CD4-positive, alpha-beta memory T cell (primary cell): ENCODE data around the gene PSME2. TPM values are rescaled to one million over a fixed set of nuclear protein-coding genes. Genes with fewer than 3 reads are reported as not detected.

Source experiments
- CTCF ChIA-PET: fragments of 350-600 bp; sonication (Branson Sonifier 250); formaldehyde crosslinking; loops from one replicate; lab custom pipeline; 2021; ENCODE audit warnings: inconsistent platforms; ENCODE audit not compliant: partially characterized antibody; lab: Charles Lee
- POLR2A ChIA-PET: fragments of 350-600 bp; sonication (Branson Sonifier 250); formaldehyde crosslinking; loops from one replicate; lab custom pipeline; 2021; ENCODE audit not compliant: partially characterized antibody; lab: Charles Lee
- DNase-seq, 5 donors: peaks; one replicate each; pipeline versions ENCODE4 v3.0.0 to v3.0.0-alpha.2; 2020 to 2022; ENCODE audit warnings: mixed read lengths in 1 of 5
- H3K27ac ChIP-seq: one replicate; pipeline ENCODE4 v1.7.0; 2013; ENCODE audit warnings: low read depth, low read length
- H3K27me3 ChIP-seq: 2 replicates; pipeline ENCODE4 v1.7.0; 2013; ENCODE audit warnings: mild to moderate bottlenecking, low read length, moderate library complexity; ENCODE audit not compliant: insufficient read depth
- H3K36me3 ChIP-seq: 2 replicates; pipeline ENCODE4 v1.7.0; 2013; ENCODE audit warnings: mild to moderate bottlenecking, low read length, moderate library complexity; ENCODE audit not compliant: insufficient read depth
- H3K4me1 ChIP-seq: 2 replicates; pipeline ENCODE4 v1.7.0; 2013; ENCODE audit warnings: mild to moderate bottlenecking, low read length, moderate library complexity; ENCODE audit not compliant: insufficient read depth
- H3K4me3 ChIP-seq, 2 donors: one replicate each; pipeline ENCODE4 v1.7.0; 2013; ENCODE audit warnings: low read length in 2 of 2, mild to moderate bottlenecking in 1 of 2
- H3K9me3 ChIP-seq, 2 donors: one replicate each; pipeline ENCODE4 v1.7.0; 2013; ENCODE audit warnings: low read length in 2 of 2, control low read depth in 1 of 2; ENCODE audit not compliant: control insufficient read depth in 1 of 2
- H3K27ac Mint-ChIP-seq, 7 donors: one replicate each; pipeline ENCODE4 v1.8.0; 2020 to 2021; ENCODE audit warnings: mixed read lengths in 7 of 7, mild to moderate bottlenecking in 6 of 7, inconsistent platforms in 3 of 7, moderate library complexity in 3 of 7
- H3K27me3 Mint-ChIP-seq, 2 donors: one replicate each; pipeline ENCODE4 v1.8.0; 2020 to 2021; ENCODE audit warnings: mixed read lengths in 2 of 2
- H3K36me3 Mint-ChIP-seq, 2 donors: one replicate each; pipeline ENCODE4 v1.8.0; 2020 to 2021; ENCODE audit warnings: mixed read lengths in 2 of 2, inconsistent platforms in 1 of 2, mild to moderate bottlenecking in 1 of 2
- H3K4me1 Mint-ChIP-seq, 4 donors: one replicate each; pipeline ENCODE4 v1.8.0; 2020 to 2021; ENCODE audit warnings: mixed read lengths in 4 of 4, mild to moderate bottlenecking in 1 of 4
- H3K4me3 Mint-ChIP-seq, 8 donors: one replicate each; pipeline ENCODE4 v1.8.0; 2020 to 2021; ENCODE audit warnings: mixed read lengths in 8 of 8, mild to moderate bottlenecking in 7 of 8, moderate library complexity in 6 of 8, inconsistent platforms in 3 of 8
- H3K9me3 Mint-ChIP-seq, 8 donors: one replicate each; pipeline ENCODE4 v1.8.0; 2020 to 2021; ENCODE audit warnings: mixed read lengths in 8 of 8, mild to moderate bottlenecking in 5 of 8, inconsistent platforms in 3 of 8, moderate library complexity in 1 of 8
- intact Hi-C: fragments of 100-400 bp; cut with micrococcal nuclease; formaldehyde crosslinking; loops from one replicate; pipeline ENCODE4 v1.15.1; 2023
- polyA plus RNA-seq, 2 donors: library from polyadenylated mRNA; unstranded; fragments of 300-500 nt; fragmentation: Illumina TruSeq; gene quantifications; one replicate each; pipeline ENCODE4 v1.2.3, GENCODE V29; 2021
- total RNA-seq, 2 experiments: library from RNA; stranded (reverse); gene quantifications; one replicate each; pipeline ENCODE4 v1.2.3, GENCODE V29; 2021

The PSME2 gene
- total and polyA plus RNA-seq, 4 experiments from 2014 or later = 143 to 815 (median 331) TPM

GRCh38 chr14:24098229-24098926 is 48.0 kb downstream of the PSME2 start:
- intact Hi-C loops = loop anchor here (10.0 kb wide), 1 partner anchor 46 kb away; the partner anchor contains the start of genes EMC9, PSME2 and RNF31
- Mint-ChIP-seq H3K27ac (peak overlapping the region in 2 of 7 donors; percentile 47 to 48), H3K9me3 (no peaks in the 10 kb centered on the region), H3K36me3 (peaks cover 29 to 44% of the 10 kb centered on the region in 2 donors), H3K4me1 (peaks cover 16 to 29% (median 21%) of the 10 kb centered on the region in 4 donors), H3K4me3 (no peak overlapping the region), H3K27me3 (no peaks in the 10 kb centered on the region)
- Histone ChIP-seq H3K4me3 (no peak overlapping the region), H3K4me1 (peaks cover 19% of the 10 kb centered on the region), H3K9me3 (no peaks in the 10 kb centered on the region), H3K27me3 (no peaks in the 10 kb centered on the region), H3K36me3 (peaks cover 25% of the 10 kb centered on the region), H3K27ac (no peak overlapping the region)
- CTCF ChIA-PET = interaction anchor here (9.8 to 12.2 kb wide), 3 partner anchors 7 to 40 kb away, joined by 168 to 475 read pairs (median 412); partner anchors contain the start of gene CARMIL3
- POLR2A ChIA-PET = interaction anchor here (0.8 kb wide), 1 partner anchor 38 kb away, joined by 3 read pairs; the partner anchor contains the start of gene PSME1
- no peak for DNase-seq

DNA sequence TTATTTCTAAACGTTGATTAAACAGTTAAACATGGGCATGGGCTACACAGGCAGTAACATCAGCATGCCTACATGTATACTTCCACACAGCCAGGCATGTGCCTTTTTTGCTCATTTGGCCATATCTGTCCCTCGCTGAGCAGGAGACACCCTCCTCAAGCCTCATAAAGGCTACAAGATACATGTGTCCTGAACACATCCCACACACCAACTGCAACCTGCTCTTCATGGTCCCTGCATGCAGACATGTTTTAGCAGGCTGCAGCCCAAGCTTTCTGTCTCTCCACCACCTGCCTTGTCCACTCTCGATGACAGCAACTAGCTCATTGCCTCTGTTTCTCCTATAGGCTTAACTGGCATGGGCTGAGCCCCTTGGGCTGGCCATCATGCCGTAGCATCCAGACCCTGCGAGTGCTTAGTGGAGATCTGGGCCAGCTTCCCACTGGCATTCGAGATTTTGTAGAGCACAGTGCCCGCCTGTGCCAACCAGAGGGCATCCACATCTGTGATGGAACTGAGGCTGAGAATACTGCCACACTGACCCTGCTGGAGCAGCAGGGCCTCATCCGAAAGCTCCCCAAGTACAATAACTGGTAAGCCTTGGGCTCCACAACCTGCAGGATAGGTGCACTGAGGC is 49.7 kb downstream of the PSME2 start:
- no peaks in the 10 kb centered on the region for H3K9me3 Mint-ChIP-seq
- Histone ChIP-seq H3K36me3 (peaks cover 17% of the 10 kb centered on the region), H3K4me3 (no peak overlapping the region), H3K9me3 (no peaks in the 10 kb centered on the region), H3K4me1 (peaks cover 22% of the 10 kb centered on the region), H3K27me3 (no peaks in the 10 kb centered on the region), H3K27ac (no peak overlapping the region)
- CTCF ChIA-PET = interaction anchor here (1.1 to 12.2 kb wide), 5 partner anchors 9 to 237 kb away, joined by 3 to 475 read pairs (median 168); partner anchors contain the start of genes CARMIL3 and IRF9
- peaks cover 19 to 42% (median 26%) of the 10 kb centered on the region in 4 donors for H3K4me1 Mint-ChIP-seq
- peaks cover 17 to 35% of the 10 kb centered on the region in 2 donors for H3K36me3 Mint-ChIP-seq
- H3K27ac Mint-ChIP-seq = peak overlapping the region in 6 of 7 donors; percentile 29 to 84 (median 60)
- H3K4me3 Mint-ChIP-seq = peak overlapping the region in 7 of 8 donors; percentile 49 to 74 (median 70)
- POLR2A ChIA-PET = interaction anchor here (0.6 to 8.8 kb wide), 6 partner anchors 11 to 136 kb away, joined by 3 to 137 read pairs (median 42); partner anchors contain the start of genes CHMP4A, DCAF11, EMC9 and GMPR2
- DNase-seq = no peak
- H3K27me3 Mint-ChIP-seq = no peaks in the 10 kb centered on the region
- intact Hi-C loops = loop anchor here (10.0 kb wide), 1 partner anchor 48 kb away; the partner anchor contains the start of genes EMC9, PSME2 and RNF31

DNA sequence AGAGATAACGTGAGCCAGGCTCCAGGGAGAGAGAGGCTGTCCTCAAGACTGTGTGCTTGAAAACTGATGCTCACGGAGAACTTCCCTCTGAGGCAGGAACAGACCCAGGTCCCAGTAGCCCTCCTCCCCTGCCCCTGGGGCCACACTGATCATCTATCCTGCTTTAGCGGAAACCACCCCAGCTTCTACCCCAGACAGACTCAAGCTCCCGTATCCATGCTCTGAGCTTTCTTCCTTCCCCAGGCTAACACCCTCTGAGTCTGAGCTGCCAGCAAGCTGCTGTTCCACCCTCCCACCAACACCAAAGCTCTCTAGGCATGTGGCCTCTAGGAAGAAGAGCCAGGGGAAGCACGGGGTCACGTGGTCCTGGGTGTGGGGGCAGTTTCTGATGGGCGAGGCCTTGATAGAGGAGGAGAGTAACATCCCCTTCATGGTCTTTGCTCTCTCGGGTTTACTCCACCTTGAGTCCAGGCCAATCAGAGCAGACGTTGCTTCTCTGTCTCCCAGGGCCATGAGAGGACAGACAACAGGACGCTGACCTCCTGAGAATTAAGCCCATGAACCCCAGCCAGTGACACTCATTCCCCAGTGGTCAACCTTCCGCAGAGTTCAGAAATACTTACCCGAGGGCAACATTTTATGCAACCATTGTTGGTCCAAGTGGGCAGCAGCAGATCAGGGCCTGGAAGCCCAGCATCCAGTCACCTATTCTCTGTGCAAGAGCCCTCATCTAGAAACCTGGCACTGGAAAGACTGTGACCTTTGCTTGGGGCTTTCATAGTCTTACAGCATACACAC is 50.9 kb downstream of the PSME2 start:
- peak in 3 of 5 donors; percentile 13 to 19 (median 16) for DNase-seq

DNA sequence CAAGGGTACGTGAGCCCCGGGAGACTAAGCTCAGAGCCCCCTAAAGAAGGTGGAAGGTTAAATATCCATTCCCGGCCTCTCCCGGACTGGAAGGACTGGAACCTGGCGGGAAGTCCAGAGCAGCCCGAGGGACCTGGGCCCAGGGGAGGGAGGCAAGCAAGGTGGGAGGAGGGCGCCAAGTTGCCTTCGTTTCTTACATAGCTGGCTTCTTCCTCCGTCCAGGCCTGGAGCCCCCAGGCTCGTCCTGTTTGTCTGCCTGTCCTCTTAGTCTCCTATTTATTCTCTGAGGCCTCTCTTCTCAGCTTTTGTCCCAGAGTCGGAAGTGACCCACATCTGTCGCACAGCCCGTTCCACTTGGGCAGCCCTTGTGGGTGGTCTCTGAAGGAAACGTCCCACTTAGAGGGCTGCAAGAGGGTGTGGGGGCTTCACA is 51.6 kb downstream of the PSME2 start:
- Histone ChIP-seq H3K4me1 (peaks cover 26% of the 10 kb centered on the region), H3K36me3 (peaks cover 13% of the 10 kb centered on the region), H3K4me3 (peak overlapping the region; percentile 82 to 90), H3K27me3 (no peaks in the 10 kb centered on the region), H3K9me3 (no peaks in the 10 kb centered on the region), H3K27ac (peak overlapping the region; percentile 84)
- ChIA-PET CTCF (interaction anchor here (1.0 to 12.2 kb wide), 8 partner anchors 11 to 464 kb away, joined by 4 to 475 read pairs (median 20); partner anchors contain the start of genes CARMIL3, DCAF11, IRF9 and NRL), POLR2A (interaction anchor here (0.8 to 8.8 kb wide), 15 partner anchors 13 to 792 kb away, joined by 3 to 137 read pairs (median 8); partner anchors contain the start of genes CARMIL3, DCAF11, IRF9 and KHNYN)
- DNase-seq = peak in 2 of 5 donors; percentile 10 to 16
- Mint-ChIP-seq H3K4me1 (peaks cover 21 to 47% (median 32%) of the 10 kb centered on the region in 4 donors), H3K27me3 (no peaks in the 10 kb centered on the region), H3K9me3 (no peaks in the 10 kb centered on the region), H3K27ac (peak overlapping the region; percentile 84 to 98 (median 97)), H3K36me3 (peaks cover 6 to 24% of the 10 kb centered on the region in 2 donors), H3K4me3 (peak overlapping the region; percentile 91 to 100 (median 98))
- intact Hi-C loops = loop anchor here (1.0 to 10.0 kb wide), 6 partner anchors 14 to 66 kb away; partner anchors contain the start of genes DCAF11, EMC9, IRF9 and NRL

More for the DNA sequence above, 50.9 kb downstream of the PSME2 start:
- H3K4me3 Mint-ChIP-seq = peak overlapping the region; percentile 91 to 100 (median 98)
- H3K27me3 Mint-ChIP-seq = no peaks in the 10 kb centered on the region
- peak overlapping the region; percentile 81 to 98 (median 94) for H3K27ac Mint-ChIP-seq
- intact Hi-C loops = loop anchor here (10.0 kb wide), 1 partner anchor 49 kb away; the partner anchor contains the start of genes EMC9, PSME2 and RNF31
- H3K36me3 ChIP-seq = peaks cover 17% of the 10 kb centered on the region
- H3K4me3 ChIP-seq = peak overlapping the region; percentile 82 to 90
- no peaks in the 10 kb centered on the region for H3K9me3 Mint-ChIP-seq
- peaks cover 23% of the 10 kb centered on the region for H3K4me1 ChIP-seq
- H3K9me3 ChIP-seq = no peaks in the 10 kb centered on the region
- ChIA-PET CTCF (interaction anchor here (0.9 to 12.2 kb wide), 8 partner anchors 10 to 464 kb away, joined by 3 to 475 read pairs (median 20); partner anchors contain the start of genes CARMIL3, DCAF11, IRF9 and NRL), POLR2A (interaction anchor here (0.8 to 8.8 kb wide), 13 partner anchors 12 to 793 kb away, joined by 3 to 137 read pairs (median 16); partner anchors contain the start of genes CARMIL3, DCAF11, IRF9 and NRL)
- H3K27me3 ChIP-seq = no peaks in the 10 kb centered on the region
- peaks cover 21 to 45% (median 29%) of the 10 kb centered on the region in 4 donors for H3K4me1 Mint-ChIP-seq
- peak overlapping the region; percentile 84 for H3K27ac ChIP-seq
- H3K36me3 Mint-ChIP-seq = peaks cover 12 to 29% of the 10 kb centered on the region in 2 donors

GRCh38 chr14:24093901-24094840 is 52.2 kb downstream of the PSME2 start, which contains the start of gene PCK2:
PCK2 (plus strand) TSS chr14:24094311; CDS start chr14:24094406, 95 bp downstream.
- Mint-ChIP-seq H3K4me3 (peak within 1 kb of the TSS; percentile 91 to 100 (median 98)), H3K36me3 (peaks cover 0 to 18% of the 10 kb centered on the region in 2 donors), H3K27ac (peak within 1 kb of the TSS; percentile 84 to 98 (median 97)), H3K9me3 (no peaks in the 10 kb centered on the region), H3K4me1 (peaks cover 21 to 47% (median 33%) of the 10 kb centered on the region in 4 donors), H3K27me3 (no peaks in the 10 kb centered on the region)
- no peaks in the 10 kb centered on the region for H3K9me3 ChIP-seq
- H3K27ac ChIP-seq = peak within 1 kb of the TSS; percentile 84
- H3K4me3 ChIP-seq = peak within 1 kb of the TSS; percentile 82 to 90
- peaks cover 8% of the 10 kb centered on the region for H3K36me3 ChIP-seq
- peaks cover 26% of the 10 kb centered on the region for H3K4me1 ChIP-seq
- ChIA-PET POLR2A (interaction anchor here (0.7 to 8.8 kb wide), 19 partner anchors 12 to 791 kb away, joined by 3 to 137 read pairs (median 5); partner anchors contain the start of genes CARMIL3, CHMP4A, DCAF11 and DHRS1), CTCF (interaction anchor here (1.0 to 12.2 kb wide), 11 partner anchors 11 to 463 kb away, joined by 3 to 475 read pairs (median 5); partner anchors contain the start of genes CARMIL3, DCAF11, IRF9 and NRL)
- no peaks in the 10 kb centered on the region for H3K27me3 ChIP-seq
- intact Hi-C loops = loop anchor here (1.0 to 10.0 kb wide), 6 partner anchors 13 to 67 kb away; partner anchors contain the start of genes DCAF11, EMC9, IRF9 and NRL
- peak; percentile 53 to 75 (median 61) for DNase-seq
